H9 (cell line): ENCODE measurements around the gene PEX14. TPM values are rescaled to one million over a fixed set of nuclear protein-coding genes. Genes with fewer than 3 reads are reported as not detected.

Experiments used
- DNase-seq: peaks from one replicate; pipeline ENCODE4 v3.0.0-alpha.2; 2017
- H2AFZ ChIP-seq: one replicate; pipeline ENCODE4 v1.6.1; 2013; ENCODE audit warnings: mild to moderate bottlenecking, low read length, control low read depth, moderate library complexity
- H2AK5ac ChIP-seq: 2 replicates; pipeline ENCODE4 v1.6.1; 2013; ENCODE audit warnings: low read length, control low read depth, mixed read lengths; ENCODE audit not compliant: insufficient read length
- H2BK120ac ChIP-seq: one replicate; pipeline ENCODE4 v1.6.1; 2013; ENCODE audit warnings: low read depth, mild to moderate bottlenecking, low read length, control low read depth, inconsistent platforms; ENCODE audit not compliant: poor library complexity, severe bottlenecking
- H2BK12ac ChIP-seq: 2 replicates; pipeline ENCODE4 v1.6.1; 2013; ENCODE audit warnings: low read length, control low read depth, mixed read lengths, low read depth; ENCODE audit not compliant: insufficient read length
- H2BK15ac ChIP-seq: 2 replicates; pipeline ENCODE4 v1.6.1; 2013; ENCODE audit warnings: low read depth, low read length, control low read depth
- H2BK20ac ChIP-seq: one replicate; pipeline ENCODE4 v1.6.1; 2013; ENCODE audit warnings: low read depth, mild to moderate bottlenecking, low read length, control low read depth, inconsistent platforms; ENCODE audit not compliant: poor library complexity, severe bottlenecking
- H2BK5ac ChIP-seq: 2 replicates; pipeline ENCODE4 v1.6.1; 2013; ENCODE audit warnings: low read length, control low read depth, mixed read lengths; ENCODE audit not compliant: insufficient read length
- H3K14ac ChIP-seq: 2 replicates; pipeline ENCODE4 v1.6.1; 2013; ENCODE audit warnings: low read length, control low read depth; ENCODE audit not compliant: insufficient read depth
- H3K18ac ChIP-seq: 2 replicates; pipeline ENCODE4 v1.6.1; 2013; ENCODE audit warnings: low read depth, mild to moderate bottlenecking, mixed read lengths, low read length, control low read depth; ENCODE audit not compliant: insufficient read length
- H3K23ac ChIP-seq: 2 replicates; pipeline ENCODE4 v1.6.1; 2013; ENCODE audit warnings: low read length, control low read depth, mixed read lengths, low read depth; ENCODE audit not compliant: insufficient read length
- H3K23me2 ChIP-seq: 2 replicates; pipeline ENCODE4 v1.6.1; 2013; ENCODE audit warnings: low read depth, mild to moderate bottlenecking, mixed read lengths, low read length, control low read depth; ENCODE audit not compliant: insufficient read length, poor library complexity, severe bottlenecking
- H3K27ac ChIP-seq: 2 replicates; pipeline ENCODE4 v1.5.1; 2013; ENCODE audit warnings: low read length, control low read depth, mixed read lengths, low read depth; ENCODE audit not compliant: insufficient read length
- H3K27me3 ChIP-seq: 2 replicates; pipeline ENCODE4 v1.6.1; 2013; ENCODE audit warnings: low read length, control low read depth, inconsistent platforms; ENCODE audit not compliant: insufficient read depth
- H3K4ac ChIP-seq: 2 replicates; pipeline ENCODE4 v1.6.1; 2013; ENCODE audit warnings: low read depth, mild to moderate bottlenecking, control low read depth, inconsistent platforms, low read length, moderate library complexity
- H3K4me1 ChIP-seq: 2 replicates; pipeline ENCODE4 v1.6.1; 2013; ENCODE audit warnings: low read length, control low read depth, inconsistent platforms; ENCODE audit not compliant: insufficient read depth
- H3K4me2 ChIP-seq: 2 replicates; pipeline ENCODE4 v1.6.1; 2013; ENCODE audit warnings: low read length, control low read depth, mixed read lengths; ENCODE audit not compliant: insufficient read length, insufficient read depth
- H3K56ac ChIP-seq: 2 replicates; pipeline ENCODE4 v1.6.1; 2013; ENCODE audit warnings: low read depth, mild to moderate bottlenecking, mixed read lengths, low read length, control low read depth; ENCODE audit not compliant: insufficient read length
- H3K79me1 ChIP-seq: 2 replicates; pipeline ENCODE4 v1.6.1; 2013; ENCODE audit warnings: low read depth, mild to moderate bottlenecking, moderate library complexity, low read length, control low read depth, inconsistent platforms; ENCODE audit not compliant: insufficient read depth, poor library complexity, severe bottlenecking
- H3K79me2 ChIP-seq: 2 replicates; pipeline ENCODE4 v1.6.1; 2013; ENCODE audit warnings: low read length, control low read depth, inconsistent platforms; ENCODE audit not compliant: insufficient read depth
- H3K9ac ChIP-seq: 2 replicates; pipeline ENCODE4 v1.6.1; 2013; ENCODE audit warnings: low read length, control low read depth, mixed read lengths; ENCODE audit not compliant: insufficient read length; ENCODE audit errors: extremely low read depth
- H3K9me3 ChIP-seq: one replicate; pipeline ENCODE4 v1.6.1; 2013; ENCODE audit warnings: low read depth, low read length, inconsistent platforms; ENCODE audit not compliant: control insufficient read depth
- H3T11ph ChIP-seq: one replicate; pipeline ENCODE4 v1.6.1; 2013; ENCODE audit warnings: mild to moderate bottlenecking, low read length, control low read depth, inconsistent platforms
- H4K20me1 ChIP-seq: one replicate; pipeline ENCODE4 v1.6.1; 2013; ENCODE audit not compliant: control insufficient read depth, insufficient read length, insufficient read depth
- H4K5ac ChIP-seq: 2 replicates; pipeline ENCODE4 v1.6.1; 2013; ENCODE audit warnings: low read depth, mild to moderate bottlenecking, mixed read lengths, low read length, control low read depth; ENCODE audit not compliant: insufficient read length
- H4K8ac ChIP-seq: replicated peaks from 2 replicates; pipeline ENCODE4 v1.6.1; 2013; ENCODE audit warnings: low read length, control low read depth, mixed read lengths, low read depth; ENCODE audit not compliant: insufficient read length
- H4K91ac ChIP-seq: 2 replicates; pipeline ENCODE4 v1.6.1; 2013; ENCODE audit warnings: low read depth, mild to moderate bottlenecking, moderate library complexity, mixed read lengths, low read length, control low read depth; ENCODE audit not compliant: insufficient read length
- H3K27ac Mint-ChIP-seq, 3 experiments: 2 replicates in 2 of 3; 3 replicates in 1 of 3; pipeline ENCODE4 v1.8.0; 2020 to 2021; ENCODE audit warnings: mixed read lengths in 3 of 3, mild to moderate bottlenecking in 1 of 3, moderate library complexity in 1 of 3
- H3K27me3 Mint-ChIP-seq: 2 replicates; pipeline ENCODE4 v1.8.0; 2021; ENCODE audit warnings: low read depth, mild to moderate bottlenecking, moderate library complexity, mixed read lengths
- H3K36me3 Mint-ChIP-seq, 3 experiments: 2 replicates in 2 of 3; 3 replicates in 1 of 3; pipeline ENCODE4 v1.8.0; 2020 to 2021; ENCODE audit warnings: low read depth in 3 of 3, mixed read lengths in 3 of 3; ENCODE audit not compliant: insufficient read depth in 1 of 3
- H3K4me1 Mint-ChIP-seq, 2 experiments: 2 replicates each; pipeline ENCODE4 v1.8.0; 2020; ENCODE audit warnings: mixed read lengths in 2 of 2
- H3K4me3 Mint-ChIP-seq, 2 experiments: 2 replicates in 1 of 2; 3 replicates in 1 of 2; pipeline ENCODE4 v1.8.0; 2020 to 2021; ENCODE audit warnings: mild to moderate bottlenecking in 2 of 2, mixed read lengths in 2 of 2, moderate library complexity in 1 of 2
- H3K9me3 Mint-ChIP-seq, 2 experiments: 2 replicates in 1 of 2; 3 replicates in 1 of 2; pipeline ENCODE4 v1.8.0; 2020; ENCODE audit warnings: mild to moderate bottlenecking in 2 of 2, mixed read lengths in 2 of 2, moderate library complexity in 1 of 2
- CTCF ChIP-seq: fragments of 200-600 bp; sonication (generic); conservative IDR thresholded peaks from 3 replicates; pipeline ENCODE4 v1.8.0; 2021; ENCODE audit warnings: antibody characterized with exemption, mild to moderate bottlenecking
- WGBS: extraction: QIAGEN DNeasy Blood & Tissue Kit; methylation state at CpG from one replicate; pipeline ENCODE4 v1.1.7; 2013; ENCODE audit warnings: missing lambda C conversion rate, low lambda C conversion rate, mixed read lengths; ENCODE audit not compliant: insufficient read length; ENCODE audit errors: extremely low coverage; 5-methylcytosine and 5-hydroxymethylcytosine counted together
- total RNA-seq: library from RNA; stranded (reverse); gene quantifications from 2 replicates; pipeline ENCODE4 v1.2.1, GENCODE V29; 2021

PEX14 gene
- total RNA-seq, 1 experiment from 2014 or later = 23.9 TPM

GRCh38 chr1:10623686-10624145 is 149.0 kb downstream of the PEX14 start:
- Histone ChIP-seq H3K4me1 (no peaks in the 10 kb centered on the region), H3K56ac (no peak overlapping the region), H3K23me2 (no peaks in the 10 kb centered on the region), H3K27me3 (no peaks in the 10 kb centered on the region), H4K5ac (no peak overlapping the region), H3K4me2 (no peak overlapping the region), H3K18ac (no peak overlapping the region), H2BK20ac (no peak overlapping the region), H4K8ac (no peak overlapping the region), H2BK15ac (no peak overlapping the region), H3K23ac (no peak overlapping the region), H2AFZ (no peak overlapping the region), H2AK5ac (no peak overlapping the region), H2BK12ac (no peak overlapping the region), H4K91ac (no peak overlapping the region), H3T11ph (no peak overlapping the region), H3K9ac (no peak overlapping the region), H4K20me1 (no peaks in the 10 kb centered on the region), H3K27ac (no peak overlapping the region), H3K79me1 (no peaks in the 10 kb centered on the region), H2BK120ac (no peak overlapping the region), H3K4ac (no peak overlapping the region), H3K9me3 (no peaks in the 10 kb centered on the region), H3K14ac (no peak overlapping the region; the same call in 1 of the 2 replicates), H3K79me2 (no peaks in the 10 kb centered on the region), H2BK5ac (no peak overlapping the region)
- Mint-ChIP-seq H3K9me3 (no peaks in the 10 kb centered on the region), H3K27ac (0 out of 7 replicates have a peak overlapping the region, but pooled peaks of 1 of the 3 experiments have one; percentile 42), H3K4me1 (0 out of 4 replicates have a peak, but pooled peaks cover 0 to 2% of the 10 kb centered on the region in 2 experiments), H3K36me3 (peaks cover under 1 to 11% (median 3%) of the 10 kb centered on the region in 3 experiments; a peak in 5 of 7 replicates), H3K4me3 (no peak overlapping the region), H3K27me3 (no peaks in the 10 kb centered on the region)
- TF ChIP-seq CTCF = no peak
- DNase-seq = peak; percentile 15
- WGBS = no CpG with 5 or more reads among the region's 12 CpGs
